Stimulated activated CD8-positive, alpha-beta memory T cell treated with anti-CD3 and anti-CD28 coated beads, Interleukin-12 subunit alpha, Interleukin-12 subunit beta, amount 100 ng/mL, for 1 hour (primary cell): ENCODE data around the gene PRR18.
A peak's percentile ranks its signal among the peaks of the same experiment; 100 is the strongest.

Experiments used
- DNase-seq: peaks from one replicate; pipeline ENCODE4 v3.0.0-alpha.2; 2020; ENCODE audit warnings: low read depth

PRR18 gene

DNA sequence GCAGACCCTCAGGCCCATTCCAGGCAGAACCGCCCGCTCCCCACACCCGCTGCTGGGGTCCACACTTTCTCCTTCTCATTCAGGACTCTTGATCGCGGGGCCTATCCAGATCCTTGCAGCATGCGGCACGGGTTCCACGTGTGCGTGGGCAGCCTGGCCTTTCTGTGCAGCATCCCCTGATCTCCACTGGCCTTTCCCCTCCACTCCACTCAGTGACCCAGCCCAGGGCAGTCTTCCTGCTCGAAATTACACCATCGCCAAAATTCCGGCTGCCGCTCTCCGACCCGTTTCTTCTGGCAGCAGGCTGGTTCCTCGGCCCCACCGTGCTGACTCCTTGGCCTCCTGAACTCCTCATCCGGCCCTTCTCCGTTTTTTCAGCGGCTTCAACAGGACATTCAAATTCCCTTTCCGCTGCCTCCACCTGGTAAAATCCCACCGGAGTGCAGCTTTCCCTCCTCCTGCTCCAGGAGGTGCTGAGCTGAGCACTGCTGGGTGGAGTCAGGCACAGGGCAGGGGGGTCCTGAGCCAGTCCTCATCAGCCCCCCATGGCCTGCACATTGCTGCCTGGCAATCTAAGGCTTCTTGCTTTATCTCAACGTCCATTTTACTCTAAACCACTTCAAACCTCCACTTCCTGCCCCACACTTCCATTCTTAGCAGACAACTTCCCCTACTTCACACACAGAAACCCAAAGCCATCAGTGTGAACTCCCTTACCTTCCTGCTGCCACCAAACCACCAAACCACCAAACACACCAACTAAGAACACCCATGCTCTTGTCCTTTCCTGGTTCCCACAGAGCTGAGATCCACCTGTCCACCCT is 25.2 kb upstream of the PRR18 start:
- no peak for DNase-seq

DNA sequence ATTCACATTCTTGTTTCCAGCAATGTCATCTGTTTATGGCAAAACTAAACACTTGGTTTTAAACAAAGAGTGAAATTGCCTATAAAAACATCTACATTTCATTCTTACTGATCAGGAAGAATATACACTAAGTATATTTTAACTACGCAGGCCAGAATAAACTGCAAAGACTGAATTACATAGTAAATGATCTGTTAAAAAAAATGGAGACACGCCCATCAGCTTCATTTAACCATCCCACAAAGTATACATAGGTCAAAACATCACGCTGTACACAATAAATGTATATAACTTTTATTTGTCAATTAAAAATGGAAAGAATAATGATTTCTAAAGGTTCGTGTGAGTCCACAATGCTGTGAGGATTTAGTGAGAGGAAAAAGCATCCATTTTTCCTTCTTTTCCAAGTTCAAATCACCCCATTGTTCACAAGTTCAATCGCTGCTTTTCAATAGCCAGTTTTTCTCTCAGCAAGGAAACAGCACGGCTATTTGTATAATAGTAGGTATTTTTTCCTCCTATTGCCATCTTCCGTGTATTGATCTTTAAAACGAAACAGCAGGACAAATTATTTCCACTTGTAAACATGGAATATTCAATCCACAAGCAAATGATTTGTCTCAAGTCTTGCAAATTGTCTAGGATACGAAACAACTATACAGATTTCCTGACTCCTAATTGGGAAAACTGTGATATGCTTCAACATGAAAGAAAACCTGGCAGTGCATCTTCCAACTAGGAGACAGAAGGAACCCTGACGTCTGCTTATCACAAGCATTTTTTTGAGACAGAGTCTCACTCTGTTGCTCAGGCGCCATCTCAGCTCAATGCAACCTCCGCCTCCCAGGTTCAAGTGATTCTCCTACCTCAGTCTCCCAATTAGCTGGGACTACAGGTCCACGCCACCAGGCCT is 23.6 kb upstream of the PRR18 start:
- DNase-seq, result no peak

DNA sequence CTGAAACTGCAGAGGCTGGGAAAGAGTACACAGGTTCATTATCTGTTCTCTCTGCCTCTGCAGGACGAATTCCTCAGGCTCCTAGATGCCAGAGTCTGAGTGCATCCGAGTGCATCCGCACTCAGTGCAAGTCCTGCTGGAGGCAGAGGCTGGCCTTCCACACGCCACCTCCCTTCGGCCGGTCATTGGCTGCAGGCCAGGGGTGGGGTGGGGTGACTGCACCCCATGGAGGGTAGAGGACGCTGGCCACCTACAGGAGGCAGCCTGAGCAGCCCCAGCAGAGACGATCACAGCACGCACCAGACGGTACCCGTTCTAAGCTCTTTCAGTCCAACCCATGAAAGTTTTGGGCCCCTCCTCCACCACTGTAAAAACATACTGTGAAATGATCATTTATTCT is 22.4 kb upstream of the PRR18 start:
- DNase-seq, result no peak

DNA sequence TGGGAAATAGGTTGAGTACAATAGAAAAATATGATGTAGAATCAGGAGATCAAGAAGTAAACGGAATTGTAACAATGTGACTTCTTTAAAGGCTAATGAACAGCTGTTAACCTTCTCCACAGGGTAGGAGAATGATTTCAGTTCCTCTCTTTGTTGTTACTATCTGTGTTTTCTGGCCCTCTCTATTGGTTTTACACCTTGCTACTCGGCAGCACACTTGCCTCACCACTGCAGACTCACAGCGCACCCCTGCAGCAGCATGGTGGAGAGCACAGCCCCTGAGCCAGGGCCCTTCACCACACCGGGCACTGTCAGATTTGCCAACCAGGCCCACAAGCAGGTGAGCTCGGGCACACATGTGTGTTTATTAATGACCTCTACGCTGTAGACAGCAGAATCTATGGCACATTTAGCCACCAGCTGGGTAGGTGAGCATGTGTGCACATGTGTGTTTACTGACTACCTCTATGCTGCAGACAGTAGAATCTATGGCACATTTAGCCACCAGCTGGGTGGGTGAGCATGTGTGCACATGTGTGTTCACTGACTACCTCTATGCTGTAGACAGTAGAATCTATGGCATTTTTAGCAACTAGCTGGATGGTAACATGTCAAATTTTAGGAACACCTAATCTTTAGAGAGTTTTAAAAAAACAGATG is 17.3 kb upstream of the PRR18 start:
- DNase-seq, result no peak

DNA sequence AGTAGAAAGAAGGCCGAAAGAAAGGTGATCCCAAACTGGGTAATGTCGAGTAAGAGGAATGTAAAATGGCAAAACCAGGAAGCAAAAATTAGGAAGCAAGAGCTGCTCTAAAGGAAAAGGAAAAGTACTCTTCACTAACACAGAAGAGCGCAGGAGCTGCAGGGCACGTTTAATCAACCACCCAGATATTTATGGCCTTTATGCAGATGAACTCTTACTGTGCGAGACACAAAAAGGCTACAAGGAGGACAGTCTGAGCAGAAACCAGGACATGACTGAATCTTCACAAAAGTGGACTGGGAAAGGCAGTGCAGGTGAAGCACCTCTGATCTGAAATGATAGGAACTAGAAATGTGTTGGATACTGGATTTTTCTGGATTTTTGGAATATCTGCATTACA is 15.2 kb upstream of the PRR18 start:
- no peak for DNase-seq

DNA sequence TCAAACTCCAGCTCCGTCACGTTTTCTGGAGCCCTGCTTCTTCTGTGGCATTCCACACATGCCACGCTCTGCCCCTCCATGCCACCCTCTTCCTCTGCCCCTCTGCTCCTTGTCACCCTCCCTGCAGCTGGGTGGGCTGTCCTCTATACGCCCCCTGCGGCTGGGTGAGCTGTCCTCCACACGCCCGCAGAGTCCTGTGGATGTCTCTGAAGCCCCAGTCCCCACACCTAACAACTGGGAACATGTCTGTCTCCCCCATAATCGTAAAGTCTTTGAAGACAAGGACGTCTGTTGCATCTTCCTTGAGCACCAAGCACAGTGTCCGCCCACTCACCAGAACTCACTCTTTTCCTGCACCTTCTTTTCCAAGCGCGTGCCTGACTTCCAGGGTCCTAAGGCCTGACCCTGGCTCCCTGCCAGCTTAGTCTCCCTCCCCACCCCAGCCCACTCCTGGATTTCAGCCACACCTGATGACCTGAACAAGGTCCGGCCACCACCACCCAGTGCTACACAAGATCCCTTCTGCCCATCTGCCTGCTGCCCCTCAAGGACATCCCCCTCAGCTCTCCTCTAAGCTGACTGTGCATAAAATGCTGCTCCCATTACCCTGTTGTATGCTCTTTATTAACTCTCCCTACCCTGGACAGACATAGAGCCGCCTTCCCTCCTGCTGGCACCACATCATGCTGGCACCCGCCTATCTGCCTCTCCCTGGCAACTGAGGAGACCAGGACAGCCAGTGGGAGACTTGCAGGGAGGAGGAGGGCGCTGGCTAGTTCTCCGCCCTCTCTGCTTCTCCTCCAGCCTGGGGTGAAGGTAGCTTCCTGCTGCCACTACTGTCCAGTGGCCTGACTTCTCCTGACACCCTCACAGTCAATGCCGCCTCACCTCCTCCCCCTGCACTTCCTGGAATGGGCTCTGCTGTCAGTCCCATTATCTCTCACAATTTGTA is 10.7 kb upstream of the PRR18 start:
- DNase-seq, result no peak

DNA sequence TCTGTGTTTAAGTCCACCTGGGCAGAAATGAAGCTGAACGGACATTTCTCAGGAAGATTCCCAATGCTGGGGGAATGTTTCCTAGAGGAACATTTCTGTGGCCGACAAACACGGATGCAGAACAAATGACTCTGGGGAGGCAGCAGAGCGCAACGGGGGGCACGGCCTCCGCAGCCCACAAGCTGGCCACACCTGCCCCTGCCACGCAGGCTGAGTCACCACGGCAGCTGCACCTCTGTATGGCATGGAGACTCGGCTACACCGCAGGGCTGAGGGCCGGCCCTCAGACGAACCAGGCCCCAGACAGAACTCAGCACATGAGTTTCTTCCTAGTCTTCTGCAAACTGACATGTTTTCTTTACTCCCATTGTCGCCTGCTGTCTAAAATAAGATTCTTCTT is 10.0 kb upstream of the PRR18 start:
- DNase-seq, result no peak

DNA sequence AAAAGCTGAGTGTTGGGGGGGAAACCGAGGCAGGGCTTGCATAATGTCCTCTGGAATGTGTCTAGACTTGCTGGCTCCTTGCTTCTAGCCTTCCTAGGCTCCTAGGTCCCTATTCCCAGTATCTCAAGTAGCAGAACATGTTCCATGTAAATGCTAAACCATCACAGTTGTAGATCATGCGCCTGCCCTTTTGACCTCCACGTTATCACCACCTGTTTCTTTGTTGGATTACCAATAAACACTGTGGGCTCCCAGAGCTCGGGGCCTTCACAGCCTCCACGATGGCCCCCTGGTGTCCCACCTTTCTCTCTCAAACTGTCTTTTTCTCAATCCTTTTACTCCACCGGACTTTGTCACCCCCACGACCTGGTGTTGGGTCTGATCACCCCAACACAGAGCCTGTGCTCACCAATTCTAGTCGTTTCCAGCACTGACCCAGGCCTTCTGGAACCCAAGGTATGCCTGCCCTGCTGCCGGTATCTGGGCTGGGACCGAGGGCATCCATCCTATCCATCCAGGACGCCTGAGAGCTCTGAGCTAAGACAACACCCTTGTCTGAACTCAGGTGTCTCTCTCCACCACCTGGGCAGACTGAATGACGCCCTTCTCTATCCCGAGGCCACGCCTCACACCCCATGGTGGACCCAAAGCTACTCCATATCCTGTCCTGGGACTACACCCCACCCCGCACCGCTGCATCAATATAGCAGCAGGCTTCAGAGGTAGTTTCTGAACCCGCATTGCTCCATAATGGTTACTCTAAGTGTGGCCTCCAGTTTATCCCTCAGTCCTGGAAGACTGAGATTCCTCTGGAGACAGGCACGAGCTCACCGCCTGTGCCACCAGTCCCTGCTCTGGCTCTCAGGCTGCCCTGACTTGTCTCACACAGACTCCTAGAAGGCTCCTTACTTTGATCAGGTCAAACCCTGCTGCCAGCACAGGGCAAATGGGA is 9.3 kb upstream of the PRR18 start:
- DNase-seq, result no peak

DNA sequence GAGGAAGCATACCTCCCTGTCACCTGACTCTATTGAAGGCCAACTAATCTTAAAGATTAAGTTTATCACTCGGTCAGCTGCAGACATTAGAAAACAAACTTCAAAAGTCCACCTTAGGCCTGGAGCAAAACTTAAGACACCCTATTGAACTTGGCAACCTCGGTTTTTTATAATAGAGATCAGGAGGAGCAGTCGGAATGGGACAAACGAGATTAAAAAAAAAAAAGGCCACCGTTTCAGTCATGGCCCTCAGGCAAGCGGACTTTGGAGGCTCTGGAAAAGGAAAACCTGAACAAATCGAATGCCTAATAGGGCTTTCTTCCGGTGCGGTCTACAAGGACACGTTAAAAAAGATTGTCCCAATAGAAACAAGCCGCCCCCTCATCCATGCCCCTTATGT is 7.2 kb upstream of the PRR18 start:
- no peak for DNase-seq

DNA sequence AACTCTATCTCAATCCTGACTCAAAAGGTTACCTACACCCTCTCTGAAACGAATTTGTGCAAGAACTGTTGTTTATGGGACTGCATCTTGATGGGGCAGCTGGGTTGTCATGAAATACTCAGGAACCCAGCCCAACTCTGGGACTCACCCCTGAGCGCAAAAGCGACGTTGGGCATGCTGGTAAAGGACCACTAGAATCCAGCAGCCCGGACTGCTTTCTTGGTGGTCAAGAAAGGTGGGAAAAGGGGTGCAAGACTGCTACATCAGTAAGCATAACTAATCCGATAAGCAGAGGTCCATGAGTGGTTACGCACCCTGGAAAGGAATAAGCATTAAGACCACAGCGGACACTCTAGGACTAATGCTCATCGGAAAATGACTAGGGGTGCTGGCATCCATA is 6.3 kb upstream of the PRR18 start:
- DNase-seq, result no peak

DNA sequence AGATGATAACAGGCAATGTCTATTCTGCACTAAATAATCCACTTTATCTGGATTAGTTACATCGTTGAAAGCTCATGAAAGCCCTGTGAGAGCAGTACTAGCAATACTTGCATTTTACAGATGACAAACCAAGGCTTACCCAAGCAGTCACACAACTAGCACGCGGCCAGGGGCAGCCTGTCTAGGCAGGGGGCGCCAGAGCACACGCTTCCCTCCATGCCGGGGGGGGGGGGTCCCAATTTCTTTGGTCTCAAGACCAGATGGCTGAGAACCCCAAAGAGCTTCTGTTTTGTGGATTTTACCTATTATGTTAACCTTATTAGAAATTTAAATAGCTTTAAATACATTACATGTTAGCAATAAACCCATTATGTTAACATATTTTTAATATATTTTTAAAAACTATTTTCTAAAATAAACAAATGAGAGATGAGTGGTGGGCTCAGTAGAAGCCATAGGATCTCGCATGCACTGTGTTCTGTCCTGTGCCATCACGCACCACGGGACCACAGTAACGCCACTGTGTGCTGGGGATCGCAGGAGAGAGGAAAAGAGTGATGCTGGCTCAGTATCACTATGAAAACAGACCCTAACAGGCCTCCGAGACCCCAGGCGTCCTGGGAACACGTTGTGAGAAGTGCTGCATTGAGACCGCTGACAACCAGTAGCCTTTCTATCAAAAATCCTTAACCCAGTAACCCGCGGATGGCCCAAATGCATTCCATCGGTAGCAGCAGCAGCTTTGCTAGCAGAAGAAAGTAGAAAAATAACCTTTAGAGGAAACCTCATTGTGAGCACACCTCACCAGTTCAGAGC is 5.3 kb upstream of the PRR18 start:
- peak; percentile 16 for DNase-seq

DNA sequence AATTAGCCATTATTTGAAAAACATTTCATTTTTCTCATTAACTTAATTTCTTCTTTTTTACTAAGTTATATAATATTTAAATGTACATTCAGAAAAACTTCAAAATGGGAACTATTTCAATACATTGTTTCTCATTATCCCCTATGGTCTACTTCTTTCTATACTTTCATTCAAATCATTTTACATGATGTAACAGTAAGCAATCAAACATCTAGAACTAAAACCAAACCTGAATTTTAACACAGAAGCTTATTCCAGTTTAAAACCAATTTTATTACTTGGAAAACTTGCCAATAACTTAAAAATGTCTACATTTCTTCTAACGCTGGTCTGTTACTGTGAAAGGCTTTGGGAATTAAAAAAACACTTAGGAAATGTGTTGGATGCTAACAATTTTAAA is 4.6 kb upstream of the PRR18 start:
- no peak for DNase-seq

DNA sequence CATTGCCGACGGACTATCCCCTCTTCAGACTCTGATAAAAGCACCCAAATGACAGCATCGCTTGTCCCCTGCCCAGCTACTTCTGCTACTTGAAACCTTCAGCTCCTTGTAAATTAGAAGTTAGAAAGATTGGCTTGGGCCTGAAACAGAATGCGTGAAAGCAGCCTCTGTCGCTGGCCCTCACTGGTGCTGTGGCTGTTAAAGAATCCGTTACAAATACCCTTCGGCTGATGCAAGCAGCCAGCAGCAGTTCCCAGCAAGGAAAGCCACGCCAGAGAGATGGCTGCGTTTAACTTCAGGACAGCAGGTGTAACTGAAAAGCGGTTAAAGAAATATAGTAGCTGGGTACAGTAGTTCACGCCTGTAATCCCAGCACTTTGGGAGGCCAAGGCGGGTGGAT is 2.4 kb upstream of the PRR18 start:
- DNase-seq, result no peak

DNA sequence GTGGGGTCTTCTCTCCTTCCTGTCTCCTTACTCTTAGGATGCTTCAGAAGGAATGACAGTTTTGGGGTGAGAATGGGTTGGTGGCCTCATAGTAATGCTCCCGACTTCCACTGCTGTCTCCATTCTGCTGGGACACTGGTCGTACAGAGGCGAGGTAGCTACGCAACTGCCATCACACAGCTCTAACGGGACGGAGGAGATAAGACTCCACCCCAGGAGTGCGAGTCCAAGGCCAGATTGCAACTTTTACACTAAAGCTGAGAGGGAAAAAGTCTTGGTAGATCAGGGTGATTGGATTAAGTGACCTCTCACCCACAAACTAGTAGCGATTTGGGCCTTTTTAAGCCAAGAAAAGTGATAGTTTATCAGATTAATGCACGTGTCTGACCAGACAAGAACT is 1.8 kb upstream of the PRR18 start:
- no peak for DNase-seq

DNA sequence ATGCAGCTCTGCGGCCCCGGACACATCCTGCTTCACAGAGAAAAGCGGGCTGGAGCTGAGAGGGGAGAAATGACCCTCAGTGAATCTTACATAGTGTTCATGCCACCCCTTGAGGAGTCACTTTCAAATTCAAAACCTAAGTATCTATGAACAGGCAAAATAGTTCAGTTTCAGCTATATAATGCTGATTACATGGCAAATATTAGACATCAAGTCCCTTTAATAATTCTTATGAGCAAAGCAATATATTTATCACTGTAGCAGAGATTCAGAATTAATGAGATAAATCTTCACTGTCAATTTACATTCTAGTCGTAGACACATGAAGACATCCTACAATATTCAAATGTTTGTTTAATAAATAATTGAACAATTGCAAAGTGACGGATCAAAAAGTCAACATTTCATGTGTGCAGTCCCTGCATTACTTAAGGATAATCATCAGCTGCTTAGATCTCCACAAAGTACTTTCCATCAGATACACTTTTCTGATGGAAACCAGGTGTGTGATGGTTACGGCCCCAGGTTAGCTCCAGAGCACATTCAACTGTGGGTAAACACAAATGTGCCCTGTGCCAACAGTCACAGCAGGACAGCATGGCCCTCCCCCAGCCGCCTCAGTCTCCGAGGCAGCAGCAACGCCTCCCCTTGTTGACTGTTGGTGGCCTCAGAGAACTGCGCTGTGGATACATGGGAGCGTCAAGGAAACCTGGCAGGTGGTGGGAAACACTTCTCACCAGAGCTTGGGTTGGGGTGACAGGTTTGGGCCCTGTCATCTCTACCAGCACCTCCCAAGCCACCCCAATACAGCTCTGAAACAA is 787 bp upstream of the PRR18 start:
- no peak for DNase-seq

DNA sequence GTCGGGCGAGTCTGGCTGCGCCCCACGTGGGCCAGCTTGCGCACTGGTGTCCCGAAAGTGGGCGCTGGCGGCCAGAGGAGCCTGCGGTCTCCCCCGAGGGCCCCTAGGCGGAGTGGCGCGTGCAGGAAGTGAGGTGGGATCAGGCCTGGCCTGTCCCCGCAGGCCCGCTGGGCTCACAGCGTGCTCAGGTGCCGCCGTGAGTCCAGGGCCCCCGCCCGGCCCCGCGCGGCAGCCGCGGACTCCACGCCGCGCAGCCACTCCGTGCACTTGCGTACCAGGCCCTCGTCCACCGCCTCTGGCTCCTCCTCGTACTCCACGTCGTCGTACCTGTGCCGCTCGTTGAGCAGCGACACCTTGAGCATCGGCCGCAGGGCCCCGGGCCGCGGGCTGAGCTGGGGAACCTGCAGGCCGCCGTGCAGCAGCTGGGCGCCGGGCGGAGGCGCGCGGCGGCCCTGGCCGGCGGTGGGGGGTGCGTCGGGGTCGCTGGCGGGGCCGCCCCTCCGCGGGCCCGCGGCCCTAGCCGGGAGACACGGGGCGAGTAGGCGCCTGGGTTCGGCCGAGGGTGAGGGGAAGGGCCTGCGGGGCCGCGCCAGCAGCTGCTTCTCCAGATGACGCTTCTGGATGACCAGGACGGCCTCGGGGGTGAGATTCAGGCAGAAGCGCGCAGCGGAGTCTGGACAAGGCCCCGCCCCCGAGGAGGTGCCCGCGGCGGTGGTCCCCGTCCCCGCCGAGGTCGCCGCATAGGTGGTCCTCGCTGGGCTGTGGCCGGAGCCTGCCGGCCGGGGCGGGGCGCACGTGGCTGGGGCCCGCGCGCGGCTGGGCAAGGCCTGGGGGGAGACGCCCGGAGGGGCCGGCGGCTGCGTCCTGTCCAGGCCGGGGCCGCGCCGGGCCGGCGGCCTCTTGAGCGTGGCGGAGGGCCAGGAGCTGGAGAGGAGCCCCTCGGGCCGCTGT is 835 bp downstream of the PRR18 start:
- DNase-seq, result no peak

DNA sequence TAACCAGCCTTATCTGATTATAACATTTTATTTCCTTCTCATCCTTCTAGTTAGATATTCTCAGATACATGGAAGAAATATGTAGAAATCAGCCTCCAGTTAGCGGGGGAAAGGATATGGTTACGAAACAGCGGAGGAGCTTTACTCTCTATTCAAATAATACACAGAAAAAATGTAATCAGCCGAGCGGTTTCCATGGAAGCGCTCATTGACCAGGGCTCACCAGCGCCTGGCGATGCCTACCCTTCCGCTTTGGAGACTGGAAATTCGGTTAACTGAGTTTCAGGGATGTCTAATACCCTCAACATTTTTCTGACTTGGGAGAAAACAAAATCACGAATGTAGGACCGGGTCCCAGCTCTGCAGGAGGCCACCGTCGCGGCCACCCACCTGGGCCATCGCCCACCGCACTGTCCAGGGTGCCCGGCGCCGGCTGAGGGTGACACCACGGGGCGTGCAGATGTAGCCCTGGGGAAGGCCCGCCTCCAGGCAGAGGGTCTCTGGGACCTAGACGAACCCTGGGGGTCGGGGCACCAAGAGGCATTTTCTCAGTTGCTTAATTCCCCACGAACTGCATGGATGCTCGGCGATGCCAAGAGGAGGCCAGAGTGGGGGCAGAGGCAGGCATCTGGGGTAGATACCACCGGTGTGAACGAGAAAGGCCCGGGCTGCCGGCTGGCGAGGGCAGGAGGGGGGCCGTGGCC is 1.7 kb downstream of the PRR18 start:
- no peak for DNase-seq
